GM04503 (cell line): ENCODE data around the gene SOD3.

ENCODE experiments used
- DNase-seq: peaks from one replicate; pipeline ENCODE4 v3.0.0-alpha.2; 2012; ENCODE audit warnings: low read depth

Gene SOD3

GRCh38 chr4:24775750-24776149, 19.6 kb upstream of the SOD3 start:
- DNase-seq: no peak

GRCh38 chr4:24777536-24778463, 17.6 kb upstream of the SOD3 start:
- no peak for DNase-seq

GRCh38 chr4:24778464-24779225, 16.7 kb upstream of the SOD3 start:
- DNase-seq: peak; percentile 98

GRCh38 chr4:24780936-24781495, 14.4 kb upstream of the SOD3 start:
- DNase-seq: no peak

GRCh38 chr4:24781999-24782745, 13.2 kb upstream of the SOD3 start:
- DNase-seq: no peak

GRCh38 chr4:24783506-24783905, 11.9 kb upstream of the SOD3 start:
- no peak for DNase-seq

- no peak for DNase-seq
Measured at GRCh38 chr4:24791043-24791442, 4.3 kb upstream of the SOD3 start.

- DNase-seq: no peak
Measured at GRCh38 chr4:24792552-24792951, 2.8 kb upstream of the SOD3 start.

- DNase-seq: no peak
Measured at GRCh38 chr4:24793219-24794005, 2.0 kb upstream of the SOD3 start.

- no peak for DNase-seq
Measured at GRCh38 chr4:24794051-24794450, 1.3 kb upstream of the SOD3 start.

- peak; percentile 67 for DNase-seq
Measured at GRCh38 chr4:24794480-24794879, 893 bp upstream of the SOD3 start.

- no peak for DNase-seq
Measured at GRCh38 chr4:24795666-24796381, 451 bp downstream of the SOD3 start.

GRCh38 chr4:24796620-24797019, 1.2 kb downstream of the SOD3 start:
- no peak for DNase-seq

GRCh38 chr4:24798036-24798610, 2.8 kb downstream of the SOD3 start:
- DNase-seq: no peak

- no peak for DNase-seq
Measured at GRCh38 chr4:24799196-24799543, 3.8 kb downstream of the SOD3 start.

GRCh38 chr4:24799544-24800324, 4.4 kb downstream of the SOD3 start:
- DNase-seq: no peak

GRCh38 chr4:24800325-24800895, 5.0 kb downstream of the SOD3 start:
- no peak for DNase-seq

- DNase-seq: no peak
Measured at GRCh38 chr4:24801136-24801855, 5.9 kb downstream of the SOD3 start.

- DNase-seq: no peak
Measured at GRCh38 chr4:24802648-24803047, 7.3 kb downstream of the SOD3 start.
